T-helper 2 cell (primary cell): ENCODE measurements around the gene GAS2.
"Not testable (repeated sequence)": the region's sequence is repeated elsewhere in the genome, so short reads cannot be mapped to it uniquely, and the experiment has no call there.

ENCODE experiments used
- DNase-seq, 5 experiments: peaks; one replicate each; pipeline versions ENCODE4 v3.0.0 to v3.0.0-alpha.2; 2012 to 2022
- total RNA-seq, 2 donors: gene quantifications; one replicate each; lab custom pipeline; 2026; lab: John Stamatoyannopoulos, UW

GAS2 gene
- total RNA-seq = 1.6 to 2.8 reads per million in 2 donors

- no peak for DNase-seq
Observed at GRCh38 chr11:22666325-22666687, at the start of gene GAS2. GAS2 (plus strand) TSS chr11:22666611; CDS start chr11:22674870, 8,259 bp downstream.

DNA sequence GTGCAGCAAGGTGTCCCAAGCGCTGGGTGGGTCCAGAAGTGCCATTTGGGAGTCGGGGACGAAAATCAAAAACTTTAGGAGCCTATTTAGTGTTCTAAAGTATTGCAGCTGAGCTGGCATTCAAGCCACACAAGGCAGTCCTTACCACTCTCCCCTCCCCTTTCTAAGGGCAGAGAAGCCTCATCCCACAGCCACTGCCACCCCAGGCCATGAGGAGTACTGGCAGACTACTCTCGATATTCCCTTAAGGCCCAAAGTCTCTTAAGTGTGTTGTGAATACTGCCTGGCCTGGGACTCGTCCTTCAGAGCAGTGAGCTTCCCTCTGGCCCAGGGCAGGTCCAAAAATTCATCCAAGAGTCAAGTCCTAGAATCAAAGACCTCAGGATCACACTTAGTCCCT lies 48.5 kb upstream of the GAS2 start:
- DNase-seq = no peak

- peak; percentile 21 to 78 (median 53) for DNase-seq
Observed at GRCh38 chr11:22624742-22625447, 41.5 kb upstream of the GAS2 start.

GRCh38 chr11:22625448-22626287 lies 40.7 kb upstream of the GAS2 start, which contains the start of gene FANCF:
FANCF (minus strand) TSS chr11:22625823; CDS start chr11:22625810, 13 bp downstream.
- peak; percentile 57 to 99 (median 88) for DNase-seq

DNA sequence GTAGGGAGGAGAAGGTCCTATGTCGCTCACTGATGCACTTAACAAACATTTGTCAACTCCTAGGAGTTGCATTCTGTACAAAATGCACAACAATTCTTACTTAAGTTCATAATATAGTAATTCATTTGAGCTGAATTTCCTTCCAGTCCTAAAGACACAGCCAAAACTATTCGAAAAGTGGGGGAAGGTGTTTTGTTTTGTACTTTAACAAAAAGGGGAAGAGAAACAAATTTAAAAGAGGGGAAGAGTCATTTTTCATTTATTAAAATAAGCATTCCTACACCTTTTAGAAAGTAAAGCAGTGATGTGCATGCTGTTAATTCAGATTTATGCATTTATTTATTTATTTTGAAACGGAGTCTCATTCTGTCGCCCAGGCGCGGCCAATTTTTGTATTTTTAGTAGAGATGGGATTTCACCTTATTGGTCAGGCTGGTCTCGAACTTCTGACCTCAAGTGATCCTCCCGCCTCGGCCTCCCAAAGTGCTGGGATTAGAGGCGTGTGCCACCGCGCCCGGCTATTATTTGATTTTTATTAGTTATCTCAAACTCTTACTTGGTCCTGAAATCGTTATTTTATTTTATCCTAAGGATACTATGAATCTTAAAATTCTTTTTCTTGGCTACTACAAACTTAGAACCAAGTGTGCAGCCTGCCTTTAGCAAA lies 39.7 kb upstream of the GAS2 start:
- no peak for DNase-seq

DNA sequence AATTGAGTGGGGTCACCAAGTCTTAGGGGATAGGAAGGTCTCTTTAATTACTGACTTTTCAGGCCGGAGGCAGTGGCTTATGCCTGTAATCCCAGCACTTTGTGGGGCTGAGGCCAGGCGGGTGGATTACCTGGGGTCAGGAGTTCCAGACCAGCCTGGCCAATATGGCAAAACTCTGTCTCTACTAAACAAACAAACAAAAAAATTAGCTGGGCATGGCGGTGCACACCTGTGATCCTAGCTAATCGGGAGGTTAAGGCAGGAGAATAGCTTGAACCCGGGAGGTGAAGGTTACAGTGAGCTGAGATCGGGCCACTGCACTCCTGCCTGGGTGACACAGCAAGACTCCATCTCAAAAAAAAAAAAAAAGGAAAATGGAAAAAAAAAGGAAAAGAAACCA lies 39.0 kb upstream of the GAS2 start:
- DNase-seq = no peak

DNA sequence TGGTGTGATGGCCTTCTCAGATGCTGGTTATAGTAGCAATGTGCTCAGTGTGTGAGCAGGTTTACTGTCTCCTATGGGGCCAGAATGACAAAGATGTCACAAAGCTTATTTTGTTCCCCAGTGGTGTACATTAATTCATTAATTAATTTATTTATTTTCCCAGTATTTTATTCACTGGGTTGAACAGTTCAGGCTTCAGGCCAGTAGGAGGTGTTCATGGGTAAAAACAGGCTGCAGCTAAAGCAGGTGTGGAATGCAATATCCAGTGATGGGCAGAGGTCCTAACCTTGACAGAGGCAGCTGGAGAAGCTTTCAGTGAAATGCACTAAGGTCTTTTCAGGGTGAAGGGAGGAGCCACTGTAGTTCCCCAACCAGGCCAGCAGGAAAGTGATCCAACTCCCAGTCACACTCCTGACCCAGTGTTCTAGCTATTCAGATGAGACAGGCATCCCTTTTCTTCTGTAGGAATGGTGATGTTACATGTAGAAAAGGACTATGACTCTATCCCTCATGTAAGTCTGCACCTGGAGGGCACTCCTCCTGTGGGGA lies 33.0 kb upstream of the GAS2 start:
- no peak for DNase-seq

DNA sequence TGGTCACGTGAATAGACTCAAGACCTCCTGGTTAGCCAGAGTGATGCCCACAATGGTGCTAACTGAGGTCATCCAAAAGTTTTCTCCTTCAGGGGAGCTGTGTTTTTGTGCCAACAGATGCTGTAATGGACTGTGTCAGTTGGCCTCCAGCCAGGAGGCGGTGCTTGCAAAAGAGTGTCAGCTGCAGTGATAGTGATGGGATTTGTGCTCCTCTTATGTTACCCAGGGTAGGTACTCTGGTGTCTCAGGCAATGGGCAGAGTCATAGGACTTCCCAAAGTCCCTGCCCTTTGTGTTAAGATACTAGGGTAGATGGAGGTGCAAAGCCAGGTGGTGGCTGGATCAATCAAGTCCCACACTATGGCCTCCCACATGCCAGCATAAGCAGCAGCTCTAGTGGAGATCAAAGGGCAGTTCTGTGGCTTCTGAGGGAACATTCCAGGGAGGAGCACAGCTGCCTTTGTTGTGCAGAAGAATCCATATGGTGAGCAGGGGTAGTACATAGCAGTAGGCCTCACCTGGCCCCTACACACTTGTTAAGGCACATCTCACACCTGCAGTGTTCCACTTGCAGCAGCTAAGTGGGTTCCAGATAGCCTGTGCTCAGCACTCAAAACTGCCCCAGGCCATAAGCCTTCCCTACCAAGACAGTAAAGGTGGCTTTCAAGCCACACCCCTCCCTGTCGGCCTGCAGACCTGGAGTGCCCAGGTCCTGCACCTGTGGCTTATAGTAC lies 31.3 kb upstream of the GAS2 start:
- DNase-seq = no peak

DNA sequence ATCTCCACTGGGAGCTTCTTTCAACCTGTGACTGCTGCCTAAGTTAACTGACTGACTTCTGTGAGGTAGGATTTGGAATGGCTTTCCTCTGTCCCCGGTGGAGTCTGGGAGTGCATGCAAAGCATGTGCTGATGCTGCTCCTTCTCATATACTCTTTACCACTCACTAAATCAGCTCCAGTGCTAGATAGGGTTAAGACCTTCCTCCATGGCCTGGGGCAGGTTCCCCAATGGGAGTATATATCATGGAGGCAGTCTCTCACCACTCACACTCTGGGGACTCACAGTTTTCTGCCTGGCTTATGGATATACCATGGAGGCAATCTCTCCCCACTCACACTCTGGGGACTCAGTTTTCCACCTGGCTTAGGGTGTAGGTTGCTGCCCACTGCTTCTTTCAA lies 30.7 kb upstream of the GAS2 start:
- no peak for DNase-seq

DNA sequence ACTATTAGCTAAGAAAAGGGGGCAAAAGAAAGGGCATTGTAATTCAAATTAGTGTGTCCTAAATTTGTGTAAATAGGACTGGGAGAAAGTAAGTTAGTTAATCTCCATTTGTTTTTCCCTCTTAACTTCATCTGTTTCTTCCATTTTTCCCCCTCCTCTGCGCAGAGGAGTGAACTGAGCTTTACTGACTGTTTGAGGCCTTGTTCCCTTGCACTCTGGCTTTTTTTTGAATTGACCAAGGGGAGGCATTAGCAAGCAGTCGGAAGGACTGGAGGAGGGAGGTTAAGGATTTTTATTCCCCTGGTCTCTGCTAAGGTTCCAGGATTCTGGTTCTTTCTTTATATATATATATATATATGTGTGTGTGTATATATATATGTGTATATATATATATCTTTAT lies 25.5 kb upstream of the GAS2 start:
- no peak for DNase-seq

DNA sequence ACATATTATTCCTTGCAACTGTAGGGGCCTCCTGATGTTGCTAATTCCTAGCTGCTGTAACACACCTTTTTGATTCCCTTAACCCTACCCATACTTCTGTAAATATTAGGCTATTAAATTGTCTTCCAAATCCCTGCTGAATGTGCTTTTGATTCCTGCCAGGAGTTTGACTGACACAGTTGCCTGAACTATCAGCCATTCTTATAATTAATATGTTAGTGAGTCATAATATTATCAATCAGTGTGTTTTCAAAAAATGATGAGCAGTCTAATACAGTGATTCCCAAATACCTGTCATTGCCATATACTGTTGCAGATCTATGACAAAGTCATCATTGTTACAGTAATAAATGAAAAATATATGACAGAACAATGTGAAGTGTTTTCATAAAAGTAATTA lies 24.9 kb upstream of the GAS2 start:
- no peak for DNase-seq

DNA sequence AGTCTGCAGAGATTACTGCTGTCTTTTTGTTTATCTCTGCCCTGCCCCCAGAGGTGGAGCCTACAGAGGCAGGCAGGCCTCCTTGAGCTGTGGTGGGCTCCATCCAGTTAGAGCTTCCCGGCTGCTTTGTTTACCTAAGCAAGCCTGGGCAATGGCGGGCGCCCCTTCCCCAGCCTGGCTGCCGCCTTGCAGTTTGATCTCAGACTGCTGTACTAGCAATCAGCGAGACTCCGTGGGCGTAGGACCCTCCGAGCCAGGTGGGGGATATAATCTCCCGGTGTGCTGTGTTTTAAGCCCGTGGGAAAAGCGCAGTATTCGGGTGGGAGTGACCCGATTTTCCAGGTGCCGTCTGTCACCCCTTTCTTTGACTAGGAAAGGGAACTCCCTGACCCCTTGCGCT lies 14.1 kb upstream of the GAS2 start:
- not testable (repeated sequence) for DNase-seq

DNA sequence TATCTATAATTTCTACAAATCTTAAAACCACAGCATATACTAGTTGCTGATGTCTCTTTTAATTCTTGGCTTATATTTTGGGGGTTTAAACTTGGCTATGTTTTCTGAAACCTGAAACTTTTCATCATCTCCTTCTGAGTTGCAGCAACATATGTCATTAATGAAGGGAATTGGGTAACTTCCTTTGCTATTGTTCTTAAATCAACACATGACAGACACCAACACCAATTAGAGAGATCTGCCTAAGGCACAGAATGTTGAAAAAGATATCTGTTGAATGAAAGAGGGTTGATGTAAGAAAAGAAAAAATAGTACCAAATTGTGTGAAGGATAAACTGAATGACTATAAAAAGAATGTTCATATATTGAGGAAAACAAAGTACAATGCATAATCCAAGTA lies 10.3 kb upstream of the GAS2 start:
- DNase-seq = no peak

GRCh38 chr11:22657101-22657694 lies 9.2 kb upstream of the GAS2 start:
- DNase-seq = peak in 2 of 5 experiments; percentile 27 to 74

GRCh38 chr11:22659783-22660182 lies 6.6 kb upstream of the GAS2 start:
- no peak for DNase-seq

GRCh38 chr11:22666688-22667439 lies 453 bp downstream of the GAS2 start:
- DNase-seq = peak in 1 of 5 experiments; percentile 1

DNA sequence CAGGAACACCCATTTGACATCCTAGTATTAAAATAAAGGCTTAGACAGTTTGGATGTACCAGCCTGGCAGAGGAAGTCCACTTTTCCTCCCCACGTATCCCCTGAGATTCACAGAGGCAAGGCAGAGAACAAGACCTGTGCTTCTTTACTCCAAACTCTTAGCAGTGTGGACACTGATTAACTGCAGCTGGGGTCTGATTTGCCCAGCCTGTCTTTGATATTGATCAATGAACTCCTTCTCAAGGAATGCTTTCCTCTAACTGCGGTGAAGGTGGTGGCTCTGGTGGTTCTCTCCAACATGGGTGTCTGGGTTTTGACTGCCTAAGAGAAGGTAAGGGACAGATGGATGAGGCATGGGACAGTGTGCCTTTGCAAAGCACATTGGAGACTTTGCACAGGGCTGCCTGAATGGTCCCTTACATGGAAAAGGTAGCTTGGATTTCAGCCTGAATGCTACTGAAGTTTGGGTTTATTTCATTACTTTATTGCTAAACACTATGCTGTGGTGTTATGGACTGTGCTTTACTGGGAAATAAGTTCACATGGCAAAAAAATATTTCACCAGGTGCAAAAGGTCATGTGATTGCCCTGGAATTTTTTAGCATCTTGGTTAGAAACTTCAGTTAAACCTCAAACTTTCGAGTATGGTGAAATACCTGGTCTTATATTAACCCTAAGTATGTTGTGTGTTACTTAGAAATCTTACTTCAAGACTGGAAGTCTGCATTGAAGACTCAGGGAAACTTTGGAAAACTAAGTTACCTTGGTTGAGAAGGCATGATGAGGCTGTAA lies 1.8 kb downstream of the GAS2 start:
- no peak for DNase-seq

DNA sequence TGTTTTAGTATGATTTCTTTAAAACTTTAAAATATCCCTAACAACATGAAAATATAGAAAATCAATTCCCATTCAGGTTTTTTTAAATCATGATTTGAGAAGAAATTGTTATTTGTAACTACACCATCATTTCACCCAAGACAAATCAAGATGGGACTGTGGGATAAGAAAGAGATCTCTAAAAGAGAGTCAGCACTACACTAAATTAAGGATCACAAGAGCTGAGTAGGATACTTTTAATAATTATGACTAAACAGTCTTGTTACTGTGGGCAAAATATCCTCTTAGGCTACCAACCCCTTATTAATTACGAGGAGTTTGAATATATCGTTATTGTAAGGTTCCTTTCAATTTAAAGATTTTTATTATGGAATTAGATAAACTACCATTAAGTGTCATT lies 3.0 kb downstream of the GAS2 start:
- DNase-seq = no peak

DNA sequence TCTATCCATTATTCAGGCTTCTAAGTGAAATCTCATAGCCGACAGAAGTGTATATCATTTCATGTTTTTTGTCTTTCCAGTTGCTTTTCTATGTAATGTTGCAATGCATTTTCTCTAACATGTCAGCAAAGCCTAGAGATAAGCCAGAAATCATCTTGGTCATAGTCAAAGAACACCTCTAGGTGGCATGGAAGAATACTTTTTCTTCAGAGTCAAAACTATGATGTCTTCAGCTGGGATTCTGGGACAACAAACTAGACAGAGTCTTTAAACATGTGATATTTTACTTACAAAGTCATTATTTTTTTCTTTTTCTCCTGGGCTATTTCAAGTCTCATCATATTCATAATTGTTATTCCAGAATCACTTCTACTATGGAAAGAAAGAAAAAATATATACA lies 4.4 kb downstream of the GAS2 start:
- DNase-seq = no peak

DNA sequence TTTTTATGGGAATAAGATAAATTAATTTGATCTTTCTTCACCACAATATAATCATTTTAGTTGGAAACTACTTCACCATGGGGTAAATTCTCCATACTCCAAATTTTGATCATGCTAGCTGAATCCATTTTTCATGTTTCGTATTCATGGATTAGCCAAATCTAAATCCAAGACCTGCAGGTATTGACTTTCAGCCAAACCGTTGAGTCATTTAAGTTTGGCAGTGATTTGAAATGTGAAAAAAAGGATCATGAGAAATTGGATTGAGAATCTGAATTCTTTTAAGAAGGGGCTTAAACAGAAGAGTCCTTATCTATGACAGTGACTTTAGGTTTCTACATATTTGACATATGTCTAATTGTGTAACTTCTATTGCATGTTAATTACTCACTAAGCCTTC lies 5.3 kb downstream of the GAS2 start:
- DNase-seq = no peak
